SK-N-SH (cell line): ENCODE data around the gene CTNNA3.

Experiments
- CTCF ChIP-seq: fragments of 200-600 bp; sonication (generic); IDR thresholded peaks from 2 replicates; pipeline ENCODE4 v1.6.1; 2017; ENCODE audit warnings: antibody characterized with exemption, mild to moderate bottlenecking, moderate library complexity
- MXI1 ChIP-seq: IDR thresholded peaks from 2 replicates; pipeline ENCODE4 v1.6.1; 2012; ENCODE audit warnings: mild to moderate bottlenecking, low read depth, low read length, improper control_type of control experiment
- POLR2AphosphoS5 ChIP-seq: IDR thresholded peaks from 2 replicates; pipeline ENCODE4 v1.6.1; 2012; ENCODE audit warnings: low read depth, low read length

GRCh38 chr10:66926841-66927240 lies 769.2 kb downstream of the CTNNA3 start:
- TF ChIP-seq POLR2AphosphoS5: no peak
- no peak for TF ChIP-seq MXI1
- no peak for TF ChIP-seq CTCF
